Measurements from ENCODE around the gene IGDCC3. TPM values are rescaled to one million over a fixed set of nuclear protein-coding genes. Genes with fewer than 3 reads are reported as not detected.
"Not testable (repeated sequence)": the region's sequence is repeated elsewhere in the genome, so short reads cannot be mapped to it uniquely, and the experiment has no call there.

Gene IGDCC3
- polyA plus RNA-seq, 1 donor = 1.6 TPM

DNA sequence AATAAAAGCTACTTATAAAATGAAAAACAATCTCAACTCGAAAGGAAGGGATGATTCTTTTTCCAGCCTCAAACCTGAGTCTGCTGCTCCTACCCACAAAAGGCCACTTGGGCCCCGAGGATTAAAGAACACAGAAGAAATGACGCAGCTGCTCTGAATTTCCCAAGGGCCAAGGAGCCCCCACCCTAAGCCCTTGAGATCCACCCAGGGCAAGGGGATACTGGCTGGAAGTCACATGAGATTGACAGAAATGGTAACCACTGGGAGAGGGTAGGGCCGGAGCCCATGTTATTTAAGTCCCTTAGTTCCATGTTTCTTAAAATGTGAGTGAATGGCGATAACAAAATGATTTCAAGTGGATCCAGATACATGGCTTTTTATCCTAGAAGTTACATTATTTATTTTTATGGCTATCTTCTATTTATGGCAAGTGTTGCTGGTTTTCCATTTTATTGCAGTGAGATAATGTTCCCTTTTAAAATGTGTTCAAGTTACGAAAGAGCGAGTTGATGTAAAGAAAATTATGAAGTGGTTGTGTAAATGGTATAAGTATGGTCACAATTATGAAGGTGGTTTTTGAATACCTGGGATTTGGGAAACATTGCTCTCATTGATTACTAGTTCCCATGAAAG lies 28.1 kb upstream of the IGDCC3 start:
- WGBS (ENCODE audit: insufficient coverage, low lambda C conversion rate) = no CpG with 5 or more reads among the region's 7 CpGs
- peaks cover 7% of the 10 kb centered on the region for H3K4me1 ChIP-seq (ENCODE audit: control insufficient read depth, insufficient read depth, low read length)
- DNase-seq = no peak
- H3K36me3 ChIP-seq (ENCODE audit: control insufficient read depth, insufficient read depth, low read length) = no peaks in the 10 kb centered on the region
- no peaks in the 10 kb centered on the region for H3K27me3 ChIP-seq (ENCODE audit: control insufficient read depth, insufficient read depth, low read length)
- no peak overlapping the region for H3K4me3 ChIP-seq (ENCODE audit: low read length)
- H3K27ac ChIP-seq (ENCODE audit: low read length) = no peak overlapping the region
- no peaks in the 10 kb centered on the region for H3K9me3 ChIP-seq (ENCODE audit: control insufficient read depth, low read depth, low read length)

DNA sequence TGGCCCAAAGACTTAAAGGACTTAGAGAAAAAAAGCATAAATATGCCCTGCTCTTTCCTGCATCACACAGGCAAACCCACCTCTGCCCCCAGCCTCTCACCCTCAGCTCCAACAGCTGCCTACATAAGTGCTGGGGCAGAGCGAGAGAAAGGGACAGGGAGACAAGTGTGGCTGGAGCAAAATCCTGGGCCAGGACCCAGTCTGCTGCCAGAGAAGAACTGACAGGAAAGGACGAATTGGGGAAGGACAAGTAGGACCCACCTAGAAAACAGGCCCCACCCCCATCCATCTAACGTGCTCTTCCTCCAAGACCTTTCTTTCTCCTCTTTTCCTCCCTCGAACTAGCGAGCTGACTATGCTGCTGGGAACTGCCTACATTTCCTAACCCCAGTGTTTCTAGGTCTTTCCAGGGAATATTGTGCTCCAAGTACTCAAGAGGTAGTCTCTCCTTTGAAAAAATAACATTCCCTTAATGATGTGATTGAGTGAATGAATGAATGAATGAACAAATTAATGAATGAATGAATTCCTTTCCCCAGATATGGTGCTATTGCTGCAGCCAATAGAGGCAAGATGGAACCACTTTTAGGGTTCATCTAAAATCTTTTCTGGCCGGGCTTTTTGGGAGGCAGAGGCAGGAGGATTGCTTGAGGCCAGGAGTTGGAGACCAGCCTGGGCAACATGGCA lies 26.5 kb upstream of the IGDCC3 start:
- H3K27ac ChIP-seq (ENCODE audit: low read length) = no peak overlapping the region
- 83% methylated on average over 1 of the region's 6 CpGs for WGBS (ENCODE audit: insufficient coverage, low lambda C conversion rate)
- no peaks in the 10 kb centered on the region for H3K27me3 ChIP-seq (ENCODE audit: control insufficient read depth, insufficient read depth, low read length)
- H3K9me3 ChIP-seq (ENCODE audit: control insufficient read depth, low read depth, low read length) = no peaks in the 10 kb centered on the region
- DNase-seq = no peak
- H3K36me3 ChIP-seq (ENCODE audit: control insufficient read depth, insufficient read depth, low read length) = no peaks in the 10 kb centered on the region
- H3K4me3 ChIP-seq (ENCODE audit: low read length) = no peak overlapping the region
- H3K4me1 ChIP-seq (ENCODE audit: control insufficient read depth, insufficient read depth, low read length) = peaks cover 8% of the 10 kb centered on the region

DNA sequence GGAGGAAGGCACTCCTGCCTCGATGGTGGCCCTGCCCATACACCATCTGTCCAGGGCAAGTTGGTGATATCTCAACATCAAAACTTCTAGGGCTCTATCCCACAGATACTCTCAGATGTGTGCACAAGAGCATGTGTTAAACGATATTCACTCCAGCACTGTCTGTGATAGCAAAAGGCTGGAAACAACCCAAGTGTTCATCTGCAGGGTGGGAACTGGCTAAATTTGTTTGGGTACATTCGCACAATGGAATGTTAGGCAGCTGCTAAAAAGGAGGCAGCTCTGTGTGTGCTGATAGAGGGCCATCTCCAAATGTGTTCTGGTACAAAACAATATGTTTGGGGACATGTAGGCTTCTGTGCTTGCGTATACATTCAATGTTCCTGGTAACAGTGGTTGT lies 25.2 kb upstream of the IGDCC3 start:
- WGBS (ENCODE audit: insufficient coverage, low lambda C conversion rate) = no CpG with 5 or more reads among the region's 4 CpGs
- no peaks in the 10 kb centered on the region for H3K9me3 ChIP-seq (ENCODE audit: control insufficient read depth, low read depth, low read length)
- peaks cover 8% of the 10 kb centered on the region for H3K4me1 ChIP-seq (ENCODE audit: control insufficient read depth, insufficient read depth, low read length)
- H3K36me3 ChIP-seq (ENCODE audit: control insufficient read depth, insufficient read depth, low read length) = no peaks in the 10 kb centered on the region
- peaks cover 4% of the 10 kb centered on the region for H3K27me3 ChIP-seq (ENCODE audit: control insufficient read depth, insufficient read depth, low read length)
- no peak overlapping the region for H3K27ac ChIP-seq (ENCODE audit: low read length)
- DNase-seq = no peak
- no peak overlapping the region for H3K4me3 ChIP-seq (ENCODE audit: low read length)

DNA sequence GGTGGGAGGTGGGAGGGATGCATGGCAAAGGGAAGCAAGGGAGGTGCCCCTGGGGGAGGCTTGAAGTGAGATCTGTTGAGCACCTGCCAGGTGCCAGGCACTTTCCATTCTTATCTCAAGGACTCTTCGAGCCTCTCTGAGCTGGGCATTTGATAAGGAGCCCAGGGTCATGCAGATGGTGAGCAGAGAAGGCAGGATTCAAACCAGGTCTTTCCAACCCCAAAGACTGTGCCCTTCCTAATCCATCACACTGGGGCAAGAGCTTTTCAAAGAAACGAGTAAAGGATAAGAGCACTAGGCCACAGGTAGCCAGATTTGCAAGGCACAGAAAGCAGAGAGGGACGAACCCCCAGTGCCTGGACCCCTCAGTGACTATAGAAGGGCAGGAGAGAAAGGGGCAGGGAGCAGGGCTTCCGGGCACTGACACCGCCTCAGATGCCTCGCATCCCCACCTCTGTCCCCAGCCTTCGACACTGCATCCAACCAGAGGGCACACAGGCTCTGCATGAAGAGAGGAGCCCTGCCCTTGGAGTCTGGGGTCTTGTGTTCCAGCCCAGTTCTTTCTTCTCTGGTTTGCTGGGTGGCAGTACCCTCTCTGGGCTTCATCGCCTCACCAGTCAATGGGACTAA lies 23.9 kb upstream of the IGDCC3 start:
- H3K27ac ChIP-seq (ENCODE audit: low read length) = no peak overlapping the region
- peaks cover under 1% of the 10 kb centered on the region for H3K9me3 ChIP-seq (ENCODE audit: control insufficient read depth, low read depth, low read length)
- no peaks in the 10 kb centered on the region for H3K36me3 ChIP-seq (ENCODE audit: control insufficient read depth, insufficient read depth, low read length)
- WGBS (ENCODE audit: insufficient coverage, low lambda C conversion rate) = no CpG with 5 or more reads among the region's 8 CpGs
- peaks cover 13% of the 10 kb centered on the region for H3K27me3 ChIP-seq (ENCODE audit: control insufficient read depth, insufficient read depth, low read length)
- peaks cover 8% of the 10 kb centered on the region for H3K4me1 ChIP-seq (ENCODE audit: control insufficient read depth, insufficient read depth, low read length)
- no peak overlapping the region for H3K4me3 ChIP-seq (ENCODE audit: low read length)
- DNase-seq = no peak

DNA sequence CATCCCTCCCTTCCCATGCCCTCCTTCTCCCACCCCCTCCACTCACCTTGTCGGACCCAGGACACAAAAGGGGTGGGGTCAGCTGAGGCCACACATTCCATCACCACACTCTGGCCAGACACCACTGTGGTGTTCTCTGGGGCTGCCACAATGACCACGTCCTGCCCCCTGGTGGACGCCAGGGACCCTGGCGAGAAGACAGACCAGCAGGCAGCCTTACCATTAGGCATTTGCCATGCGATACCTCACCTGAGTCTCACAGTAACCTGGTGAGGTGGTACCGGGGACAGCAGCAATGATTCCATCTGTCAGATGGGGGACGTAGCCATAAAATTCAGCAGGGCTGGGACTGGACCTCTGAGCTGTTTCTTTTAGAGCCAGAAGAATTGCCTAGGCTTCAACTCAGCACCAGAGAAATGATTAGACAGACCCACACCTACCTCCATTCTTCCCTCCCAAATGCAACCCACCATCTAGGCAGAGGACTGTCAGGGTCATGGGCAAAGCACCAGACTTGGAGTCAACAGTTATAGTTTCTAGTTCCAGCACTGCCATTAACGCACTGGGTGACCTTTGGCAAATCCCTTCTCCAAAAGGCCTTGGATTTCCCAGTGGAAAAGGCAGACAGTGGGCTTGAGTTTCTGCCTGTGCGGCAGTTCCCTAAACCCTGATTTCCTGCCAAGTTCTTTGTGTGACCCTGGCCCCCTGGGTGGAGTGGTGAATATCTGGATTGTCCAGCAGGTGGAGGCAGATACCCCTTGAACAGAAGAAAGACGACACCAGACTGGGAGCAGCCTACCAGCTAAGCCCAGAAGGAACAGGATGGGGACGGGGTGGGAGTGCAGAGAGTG lies 23.2 kb upstream of the IGDCC3 start:
- peaks cover 20% of the 10 kb centered on the region for H3K27me3 ChIP-seq (ENCODE audit: control insufficient read depth, insufficient read depth, low read length)
- H3K27ac ChIP-seq (ENCODE audit: low read length) = no peak overlapping the region
- peaks cover 8% of the 10 kb centered on the region for H3K4me1 ChIP-seq (ENCODE audit: control insufficient read depth, insufficient read depth, low read length)
- WGBS (ENCODE audit: insufficient coverage, low lambda C conversion rate) = no CpG with 5 or more reads among the region's 11 CpGs
- no peak overlapping the region for H3K4me3 ChIP-seq (ENCODE audit: low read length)
- peak; percentile 47 to 58 for DNase-seq
- peaks cover 2% of the 10 kb centered on the region for H3K9me3 ChIP-seq (ENCODE audit: control insufficient read depth, low read depth, low read length)
- H3K36me3 ChIP-seq (ENCODE audit: control insufficient read depth, insufficient read depth, low read length) = no peaks in the 10 kb centered on the region

DNA sequence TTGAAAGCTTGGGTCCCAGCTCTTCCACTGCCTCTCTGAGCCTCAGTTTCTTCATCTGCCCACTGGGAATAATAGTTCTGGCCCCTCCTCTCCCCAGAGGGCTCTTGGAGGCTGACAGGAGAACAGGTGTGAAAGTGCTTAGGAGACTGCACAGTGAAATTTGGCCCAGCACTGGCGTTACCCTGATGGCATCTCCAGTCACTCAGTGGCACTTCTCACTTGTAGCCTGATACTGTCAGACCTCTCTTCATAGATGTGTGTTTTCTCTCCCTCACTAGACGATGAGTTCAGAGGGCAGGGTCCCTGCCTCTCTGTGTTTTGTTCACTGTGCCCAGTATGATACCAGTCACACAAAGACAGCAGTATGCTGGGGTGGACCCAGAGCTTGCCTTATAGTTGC lies 22.2 kb upstream of the IGDCC3 start:
- H3K4me3 ChIP-seq (ENCODE audit: low read length) = no peak overlapping the region
- peaks cover 28% of the 10 kb centered on the region for H3K27me3 ChIP-seq (ENCODE audit: control insufficient read depth, insufficient read depth, low read length)
- WGBS (ENCODE audit: insufficient coverage, low lambda C conversion rate) = no CpG with 5 or more reads among the region's 2 CpGs
- H3K27ac ChIP-seq (ENCODE audit: low read length) = no peak overlapping the region
- DNase-seq = no peak
- peaks cover 8% of the 10 kb centered on the region for H3K4me1 ChIP-seq (ENCODE audit: control insufficient read depth, insufficient read depth, low read length)
- no peaks in the 10 kb centered on the region for H3K36me3 ChIP-seq (ENCODE audit: control insufficient read depth, insufficient read depth, low read length)
- peaks cover 7% of the 10 kb centered on the region for H3K9me3 ChIP-seq (ENCODE audit: control insufficient read depth, low read depth, low read length)

DNA sequence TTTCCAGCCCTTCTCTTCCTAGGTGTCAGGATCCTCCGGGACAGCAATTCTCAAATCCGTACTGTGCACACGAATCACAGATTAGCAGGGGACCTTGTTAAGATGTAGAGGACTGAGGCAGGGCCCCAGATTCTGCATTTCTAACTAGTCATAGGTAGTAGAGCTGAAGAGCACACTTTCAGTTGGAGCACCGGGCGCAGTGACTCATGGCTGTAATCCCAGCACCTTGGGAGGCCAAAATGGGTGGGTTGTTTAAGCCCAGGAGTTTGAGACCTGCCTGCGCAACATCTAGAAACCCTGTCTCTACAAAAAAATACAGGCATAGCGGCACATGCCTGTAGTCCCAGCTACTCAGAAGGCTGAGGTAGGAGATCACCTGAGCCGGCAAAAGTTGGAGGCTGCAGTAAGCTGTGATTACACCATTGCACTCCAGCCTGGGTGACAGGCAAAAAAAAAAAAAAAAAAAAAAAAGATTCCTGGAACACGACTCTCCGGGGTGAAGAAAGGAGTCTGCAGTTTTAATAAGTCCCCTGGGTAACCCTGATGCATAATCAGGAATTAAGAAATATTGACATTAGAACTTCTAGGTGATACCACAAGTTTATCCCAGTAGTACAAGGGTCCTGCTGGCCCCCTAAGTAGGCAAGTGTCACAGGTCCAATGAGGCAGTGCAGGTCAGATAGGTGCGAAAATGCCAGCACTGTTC lies 21.4 kb upstream of the IGDCC3 start:
- Histone ChIP-seq H3K27ac (ENCODE audit: low read length) (no peak overlapping the region), H3K27me3 (ENCODE audit: control insufficient read depth, insufficient read depth, low read length) (peaks cover 34% of the 10 kb centered on the region), H3K4me1 (ENCODE audit: control insufficient read depth, insufficient read depth, low read length) (peaks cover 8% of the 10 kb centered on the region), H3K4me3 (ENCODE audit: low read length) (no peak overlapping the region), H3K36me3 (ENCODE audit: control insufficient read depth, insufficient read depth, low read length) (no peaks in the 10 kb centered on the region), H3K9me3 (ENCODE audit: control insufficient read depth, low read depth, low read length) (peaks cover 7% of the 10 kb centered on the region)
- no CpG with 5 or more reads among the region's 11 CpGs for WGBS (ENCODE audit: insufficient coverage, low lambda C conversion rate)
- DNase-seq = no peak

DNA sequence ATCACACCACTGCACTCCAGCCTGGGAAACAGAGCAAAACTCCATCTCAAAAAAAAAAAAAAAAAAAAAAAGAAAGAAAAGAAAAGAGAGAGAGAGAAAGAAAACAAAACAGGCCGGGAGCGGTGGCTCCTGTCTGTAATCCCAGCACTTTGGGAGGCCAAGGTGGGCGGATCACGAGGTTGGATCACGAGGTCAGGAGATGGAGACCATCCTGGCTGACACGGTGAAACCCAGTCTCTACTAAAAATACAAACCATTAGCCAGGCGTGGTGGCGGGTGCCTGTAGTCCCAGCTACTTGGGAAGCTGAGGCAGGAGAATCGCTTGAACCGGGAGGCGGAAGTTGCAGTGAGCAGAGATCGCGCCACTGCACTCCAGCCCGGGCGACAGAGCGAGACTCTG lies 20.7 kb upstream of the IGDCC3 start:
- not testable (repeated sequence) for H3K27ac ChIP-seq (ENCODE audit: low read length); H3K9me3 ChIP-seq (ENCODE audit: control insufficient read depth, low read depth, low read length); DNase-seq; H3K4me3 ChIP-seq (ENCODE audit: low read length); H3K36me3 ChIP-seq (ENCODE audit: control insufficient read depth, insufficient read depth, low read length); H3K4me1 ChIP-seq (ENCODE audit: control insufficient read depth, insufficient read depth, low read length)
- WGBS (ENCODE audit: insufficient coverage, low lambda C conversion rate) = no CpG with 5 or more reads among the region's 16 CpGs
- peaks cover 36% of the 10 kb centered on the region for H3K27me3 ChIP-seq (ENCODE audit: control insufficient read depth, insufficient read depth, low read length)

DNA sequence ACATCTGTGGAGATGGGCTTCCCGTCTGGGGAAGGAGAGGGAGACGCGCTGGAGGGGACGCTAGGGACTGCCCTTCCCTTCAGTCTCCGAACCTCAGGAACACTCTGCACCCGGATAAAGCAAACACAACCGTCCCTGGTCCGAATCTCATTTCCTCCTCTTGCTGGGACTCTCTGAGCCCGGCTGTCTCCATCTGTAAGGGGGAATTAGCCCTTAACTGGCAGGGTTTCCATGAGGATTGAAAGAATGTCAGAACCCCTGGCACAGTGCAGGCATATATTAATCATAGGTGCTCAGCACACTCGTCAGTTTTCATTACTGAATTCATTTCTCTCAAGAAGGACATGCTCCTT lies 19.1 kb upstream of the IGDCC3 start:
- no CpG with 5 or more reads among the region's 10 CpGs for WGBS (ENCODE audit: insufficient coverage, low lambda C conversion rate)
- Histone ChIP-seq H3K9me3 (ENCODE audit: control insufficient read depth, low read depth, low read length) (peaks cover 7% of the 10 kb centered on the region), H3K27me3 (ENCODE audit: control insufficient read depth, insufficient read depth, low read length) (peaks cover 36% of the 10 kb centered on the region), H3K4me1 (ENCODE audit: control insufficient read depth, insufficient read depth, low read length) (peaks cover 8% of the 10 kb centered on the region), H3K27ac (ENCODE audit: low read length) (no peak overlapping the region), H3K4me3 (ENCODE audit: low read length) (no peak overlapping the region), H3K36me3 (ENCODE audit: control insufficient read depth, insufficient read depth, low read length) (peaks cover 5% of the 10 kb centered on the region)
- DNase-seq = no peak
